PC-9 (cell line): ENCODE measurements around the gene LRMDA. TPM values are rescaled to one million over a fixed set of nuclear protein-coding genes. Genes with fewer than 3 reads are reported as not detected.

ENCODE experiments used
- BruUV-seq: library from RNA; stranded (reverse); fragments of 400-500 nt; replicated peaks from 2 replicates; lab custom pipeline; 2021; lab: Mats Ljungman, UMichigan
- CTCF ChIA-PET: fragments of 300-600 bp; sonication (Branson Sonifier 250); formaldehyde crosslinking; loops from one replicate; lab custom pipeline; 2022; ENCODE audit warnings: antibody characterized with exemption; lab: Charles Lee
- POLR2A ChIA-PET: fragments of 300-600 bp; sonication (Branson Sonifier 250); formaldehyde crosslinking; loops from one replicate; lab custom pipeline; 2022; ENCODE audit warnings: antibody characterized with exemption; ENCODE audit not compliant: unreplicated experiment; lab: Charles Lee
- DNase-seq, 2 experiments: peaks; one replicate each; pipeline versions ENCODE4 v3.0.0 to v3.0.0-alpha.2; 2015 to 2022; ENCODE audit warnings: mixed read lengths in 1 of 2
- H2AFZ ChIP-seq: fragments of 200-600 bp; sonication (generic); 2 replicates; pipeline ENCODE4 v1.8.1; 2017; ENCODE audit warnings: antibody characterized with exemption
- H3F3A ChIP-seq: fragments of 200-600 bp; sonication (generic); 2 replicates; pipeline ENCODE4 v1.8.1; 2017; ENCODE audit warnings: antibody characterized with exemption, mild to moderate bottlenecking, low read depth; ENCODE audit not compliant: insufficient read depth
- H3K27ac ChIP-seq: fragments of 200-600 bp; sonication (generic); 2 replicates; pipeline ENCODE4 v1.6.1; 2016; ENCODE audit warnings: mixed run types
- H3K27me3 ChIP-seq: fragments of 200-600 bp; sonication (generic); 2 replicates; pipeline ENCODE4 v1.6.1; 2016; ENCODE audit warnings: low read depth, mixed run types; ENCODE audit not compliant: insufficient read depth
- H3K36me3 ChIP-seq: fragments of 200-600 bp; sonication (generic); 2 replicates; pipeline ENCODE4 v1.6.1; 2016; ENCODE audit warnings: low read depth, mixed run types
- H3K4me1 ChIP-seq: fragments of 200-600 bp; sonication (generic); replicated peaks from 2 replicates; pipeline ENCODE4 v1.6.1; 2016; ENCODE audit warnings: mixed run types; ENCODE audit not compliant: insufficient read depth
- H3K4me2 ChIP-seq: fragments of 200-600 bp; sonication (generic); 2 replicates; pipeline ENCODE4 v1.6.1; 2017; ENCODE audit warnings: mixed run types
- H3K4me3 ChIP-seq: fragments of 200-600 bp; sonication (generic); 2 replicates; pipeline ENCODE4 v1.6.1; 2016; ENCODE audit warnings: mixed run types
- H3K79me2 ChIP-seq: fragments of 200-600 bp; sonication (generic); 2 replicates; pipeline ENCODE4 v1.6.1; 2017; ENCODE audit warnings: low read depth, mixed run types
- H3K9me2 ChIP-seq: fragments of 200-600 bp; sonication (generic); 2 replicates; pipeline ENCODE4 v1.8.1; 2017; ENCODE audit warnings: mild to moderate bottlenecking; ENCODE audit not compliant: insufficient read depth
- H3K9me3 ChIP-seq: fragments of 200-600 bp; sonication (generic); 2 replicates; pipeline ENCODE4 v1.8.1; 2016; ENCODE audit warnings: low read depth; ENCODE audit not compliant: insufficient read depth
- H4K20me1 ChIP-seq: fragments of 200-600 bp; sonication (generic); 2 replicates; pipeline ENCODE4 v1.8.1; 2017; ENCODE audit not compliant: insufficient read depth
- EZH2 ChIP-seq: fragments of 200-600 bp; sonication (generic); IDR thresholded peaks from 2 replicates; pipeline ENCODE4 v1.8.0; 2017; ENCODE audit warnings: antibody characterized with exemption, low read depth
- intact Hi-C: fragments of 100-400 bp; cut with micrococcal nuclease; formaldehyde crosslinking; loops from one replicate; pipeline ENCODE4 v1.10.0; 2022; ENCODE audit not compliant: unreplicated experiment
- total RNA-seq: library from RNA; stranded (reverse); gene quantifications from 2 replicates; pipeline ENCODE4 v1.2.3, GENCODE V29; 2021
- TF ChIP-seq, protein P1 (sequence below): fragments of 200-600 bp; sonication (generic); conservative IDR thresholded peaks from 2 replicates; pipeline ENCODE4 v1.6.1; 2017; ENCODE audit warnings: mixed run types, antibody characterized with exemption, mild to moderate bottlenecking, moderate library complexity

LRMDA gene
- total RNA-seq, 1 experiment from 2014 or later: not detected

DNA sequence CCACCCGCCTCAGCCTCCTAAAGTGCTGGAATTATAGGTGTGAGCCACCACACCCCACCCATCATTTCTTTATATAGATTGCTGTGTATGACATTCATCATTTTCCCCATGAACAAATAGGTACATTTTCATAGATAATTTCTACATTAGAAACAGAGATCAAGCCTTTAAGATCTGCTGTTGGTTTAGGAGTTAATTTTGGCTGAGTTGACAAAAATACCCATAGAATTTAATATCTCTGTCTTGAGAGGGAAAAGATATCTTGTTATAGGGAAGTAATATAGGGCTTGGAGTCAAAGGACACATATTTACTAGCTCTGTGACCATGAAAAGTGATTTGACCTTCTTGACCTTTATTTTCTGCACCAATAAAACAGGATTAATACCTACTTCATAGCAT lies 51.8 kb downstream of the LRMDA start:
- no peaks in the 10 kb centered on the region for H3F3A ChIP-seq
- no TSS peak for BruUV-seq
- H3K79me2 ChIP-seq: no peaks in the 10 kb centered on the region
- H3K27me3 ChIP-seq: no peaks in the 10 kb centered on the region
- H3K9me2 ChIP-seq: no peaks in the 10 kb centered on the region
- no peak overlapping the region for H3K4me2 ChIP-seq
- H3K36me3 ChIP-seq: no peaks in the 10 kb centered on the region
- intact Hi-C loops: no loop called here
- H4K20me1 ChIP-seq: no peaks in the 10 kb centered on the region
- H2AFZ ChIP-seq: no peak overlapping the region
- no peak for TF ChIP-seq EZH2
- TF ChIP-seq, protein P1, sequence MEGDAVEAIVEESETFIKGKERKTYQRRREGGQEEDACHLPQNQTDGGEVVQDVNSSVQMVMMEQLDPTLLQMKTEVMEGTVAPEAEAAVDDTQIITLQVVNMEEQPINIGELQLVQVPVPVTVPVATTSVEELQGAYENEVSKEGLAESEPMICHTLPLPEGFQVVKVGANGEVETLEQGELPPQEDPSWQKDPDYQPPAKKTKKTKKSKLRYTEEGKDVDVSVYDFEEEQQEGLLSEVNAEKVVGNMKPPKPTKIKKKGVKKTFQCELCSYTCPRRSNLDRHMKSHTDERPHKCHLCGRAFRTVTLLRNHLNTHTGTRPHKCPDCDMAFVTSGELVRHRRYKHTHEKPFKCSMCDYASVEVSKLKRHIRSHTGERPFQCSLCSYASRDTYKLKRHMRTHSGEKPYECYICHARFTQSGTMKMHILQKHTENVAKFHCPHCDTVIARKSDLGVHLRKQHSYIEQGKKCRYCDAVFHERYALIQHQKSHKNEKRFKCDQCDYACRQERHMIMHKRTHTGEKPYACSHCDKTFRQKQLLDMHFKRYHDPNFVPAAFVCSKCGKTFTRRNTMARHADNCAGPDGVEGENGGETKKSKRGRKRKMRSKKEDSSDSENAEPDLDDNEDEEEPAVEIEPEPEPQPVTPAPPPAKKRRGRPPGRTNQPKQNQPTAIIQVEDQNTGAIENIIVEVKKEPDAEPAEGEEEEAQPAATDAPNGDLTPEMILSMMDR: no peak
- CTCF ChIA-PET: no interaction called here
- no peaks in the 10 kb centered on the region for H3K4me1 ChIP-seq
- no peaks in the 10 kb centered on the region; the same call in 1 of the 2 replicates for H3K9me3 ChIP-seq
- no peak overlapping the region for H3K27ac ChIP-seq
- no peak overlapping the region for H3K4me3 ChIP-seq
- DNase-seq: no peak
- POLR2A ChIA-PET: no interaction called here

DNA sequence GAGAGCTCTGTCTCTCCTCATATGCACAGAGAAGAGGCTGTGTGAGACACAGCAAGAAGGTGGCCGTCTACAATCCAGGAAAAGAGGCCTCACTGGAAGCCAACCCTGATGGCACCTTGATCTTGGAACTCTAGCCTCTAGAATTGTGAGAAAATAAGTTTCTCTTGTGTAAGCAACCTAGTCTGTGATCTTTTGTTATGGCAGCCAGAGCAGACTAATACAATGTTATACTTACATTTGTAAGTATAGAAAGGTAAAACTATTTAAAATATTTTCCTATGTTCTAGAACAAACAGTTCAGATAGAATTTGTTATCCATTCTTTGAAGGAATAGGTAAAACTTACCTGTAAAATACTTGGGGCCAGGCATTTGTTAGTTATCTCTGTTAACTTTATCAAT lies 53.3 kb downstream of the LRMDA start:
- ChIA-PET CTCF (no interaction called here), POLR2A (no interaction called here)
- Histone ChIP-seq H3K4me2 (no peak overlapping the region), H3K4me1 (no peaks in the 10 kb centered on the region), H3K4me3 (no peak overlapping the region), H3F3A (no peaks in the 10 kb centered on the region), H3K9me3 (no peaks in the 10 kb centered on the region; the same call in 1 of the 2 replicates), H3K36me3 (no peaks in the 10 kb centered on the region), H4K20me1 (no peaks in the 10 kb centered on the region), H2AFZ (no peak overlapping the region), H3K9me2 (no peaks in the 10 kb centered on the region), H3K27me3 (no peaks in the 10 kb centered on the region), H3K79me2 (no peaks in the 10 kb centered on the region), H3K27ac (no peak overlapping the region)
- TF ChIP-seq, protein P1: no peak
- no peak for TF ChIP-seq EZH2
- no peak for DNase-seq
- intact Hi-C loops: no loop called here
- no TSS peak for BruUV-seq

DNA sequence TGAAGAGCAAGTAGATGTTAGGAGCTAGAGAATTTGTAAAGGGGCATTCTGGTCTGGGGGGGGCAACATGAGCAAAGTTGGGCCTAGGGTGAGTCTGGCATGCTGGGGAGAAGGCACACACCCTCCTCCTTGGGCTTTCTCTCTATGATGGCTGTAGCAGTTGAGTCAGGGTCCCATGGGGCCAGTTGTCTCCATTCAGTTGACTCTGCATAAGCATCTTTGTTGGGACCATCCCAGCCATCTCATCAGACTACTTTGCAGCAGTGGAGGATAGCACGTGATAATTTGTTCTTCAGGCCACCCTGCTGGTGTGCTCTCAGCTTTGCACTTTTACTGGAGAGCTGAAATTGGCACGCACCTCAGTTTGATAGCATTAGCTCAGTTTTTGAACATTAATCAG lies 55.2 kb downstream of the LRMDA start:
- DNase-seq: no peak
- H3K36me3 ChIP-seq: no peaks in the 10 kb centered on the region
- H3F3A ChIP-seq: no peaks in the 10 kb centered on the region
- ChIA-PET CTCF (interaction anchor here (0.5 kb wide), 1 partner anchor 301 kb away, joined by 6 read pairs; no protein-coding TSS in a partner anchor), POLR2A (interaction anchor here (0.6 kb wide), 1 partner anchor 1565 kb away, joined by 3 read pairs; no protein-coding TSS in a partner anchor)
- intact Hi-C loops: no loop called here
- no peaks in the 10 kb centered on the region; the same call in 1 of the 2 replicates for H3K9me3 ChIP-seq
- TF ChIP-seq EZH2: no peak
- TF ChIP-seq, protein P1: no peak
- H3K79me2 ChIP-seq: no peaks in the 10 kb centered on the region
- H3K27me3 ChIP-seq: no peaks in the 10 kb centered on the region
- BruUV-seq: no TSS peak
- H3K4me2 ChIP-seq: no peak overlapping the region
- no peak overlapping the region for H3K4me3 ChIP-seq
- no peak overlapping the region for H2AFZ ChIP-seq
- H4K20me1 ChIP-seq: no peaks in the 10 kb centered on the region
- H3K4me1 ChIP-seq: no peaks in the 10 kb centered on the region
- H3K27ac ChIP-seq: no peak overlapping the region
- no peaks in the 10 kb centered on the region for H3K9me2 ChIP-seq
